HEK293 (cell line): ENCODE data around the gene MSANTD4.

Experiments
- CTCF ChIA-PET: fragments of 350-600 bp; formaldehyde crosslinking; extraction: SDS; loops from one replicate; lab custom pipeline; 2021; ENCODE audit warnings: antibody characterized with exemption; lab: Yijun Ruan, JAX
- POLR2A ChIA-PET: fragments of 300-600 bp; formaldehyde crosslinking; extraction: SDS; loops from one replicate; lab custom pipeline; 2020; ENCODE audit warnings: antibody characterized with exemption, inconsistent platforms; lab: Yijun Ruan, JAX
- H3K27ac ChIP-seq: fragments of 200-500 bp; sonication (Bioruptor generic); 2 replicates; pipeline ENCODE4 v1.5.1; 2014; ENCODE audit warnings: low read depth, low read length, control low read depth, inconsistent platforms; ENCODE audit errors: extremely low read depth
- H3K36me3 ChIP-seq, 2 experiments: fragments of 200-500 bp in 1 of 2; sonication (Bioruptor generic) in 1 of 2; 1 replicate in 1 of 2; 2 replicates in 1 of 2; pipeline ENCODE4 v1.5.1; 2014 to 2017; ENCODE audit warnings: inconsistent platforms in 2 of 2, low read length in 2 of 2; ENCODE audit not compliant: control insufficient read depth in 2 of 2, insufficient read depth in 1 of 2
- H3K4me1 ChIP-seq: fragments of 200-500 bp; sonication (Bioruptor generic); 2 replicates; pipeline ENCODE4 v1.5.1; 2014; ENCODE audit warnings: mild to moderate bottlenecking, low read length, inconsistent platforms; ENCODE audit not compliant: control insufficient read depth, insufficient read depth
- H3K4me3 ChIP-seq: 2 replicates; pipeline ENCODE4 v1.5.1; 2011; ENCODE audit warnings: low read depth, mild to moderate bottlenecking, control low read depth, low read length, moderate library complexity
- H3K9me3 ChIP-seq: fragments of 200-500 bp; sonication (Bioruptor generic); 2 replicates; pipeline ENCODE4 v1.5.1; 2014; ENCODE audit warnings: low read depth, low read length, inconsistent platforms; ENCODE audit not compliant: control insufficient read depth, insufficient read depth
- AEBP2 ChIP-seq: fragments of 450-650 bp; formaldehyde crosslinking; IDR thresholded peaks from 2 replicates; pipeline ENCODE4 v1.5.1; 2016; ENCODE audit warnings: missing biosample characterization, missing genetic modification characterization, borderline replicate concordance
- GFI1B ChIP-seq: fragments of 450-650 bp; formaldehyde crosslinking; IDR thresholded peaks from 2 replicates; pipeline ENCODE4 v1.5.1; 2016; ENCODE audit warnings: missing biosample characterization, missing genetic modification characterization
- HOXA7 ChIP-seq: sonication (generic); formaldehyde crosslinking; IDR thresholded peaks from 2 replicates; pipeline ENCODE4 v1.8.1; 2022; ENCODE audit warnings: missing genetic modification reagents, borderline replicate concordance
- HOXC10 ChIP-seq: sonication (generic); formaldehyde crosslinking; IDR thresholded peaks from 2 replicates; pipeline ENCODE4 v1.8.1; 2023; ENCODE audit warnings: mild to moderate bottlenecking, missing genetic modification reagents
- KLF16 ChIP-seq: fragments of 450-650 bp; formaldehyde crosslinking; IDR thresholded peaks from 2 replicates; pipeline ENCODE4 v1.5.1; 2017; ENCODE audit warnings: missing biosample characterization, missing genetic modification characterization
- PRDM1 ChIP-seq: fragments of 450-650 bp; formaldehyde crosslinking; IDR thresholded peaks from 2 replicates; pipeline ENCODE4; 2016; ENCODE audit warnings: missing biosample characterization, missing genetic modification characterization
- SALL2 ChIP-seq: fragments of 450-650 bp; formaldehyde crosslinking; IDR thresholded peaks from 2 replicates; pipeline ENCODE4 v1.5.0; 2017; ENCODE audit warnings: missing biosample characterization, mild to moderate bottlenecking, missing genetic modification characterization, borderline replicate concordance
- SP2 ChIP-seq: fragments of 450-650 bp; formaldehyde crosslinking; IDR thresholded peaks from 2 replicates; pipeline ENCODE4 v1.5.1; 2016; ENCODE audit warnings: missing biosample characterization, missing genetic modification characterization
- ZBTB7A ChIP-seq: fragments of 450-650 bp; formaldehyde crosslinking; IDR thresholded peaks from 2 replicates; pipeline ENCODE4 v1.5.1; 2016; ENCODE audit warnings: low read depth, missing biosample characterization, missing genetic modification characterization
- ZNF140 ChIP-seq: fragments of 450-650 bp; formaldehyde crosslinking; IDR thresholded peaks from 2 replicates; pipeline ENCODE4 v1.5.1; 2016; ENCODE audit warnings: missing biosample characterization, missing genetic modification characterization
- ZNF175 ChIP-seq: fragments of 450-650 bp; formaldehyde crosslinking; IDR thresholded peaks from 2 replicates; pipeline ENCODE4 v1.5.1; 2016; ENCODE audit warnings: missing biosample characterization, missing genetic modification characterization
- ZNF211 ChIP-seq: fragments of 450-650 bp; formaldehyde crosslinking; IDR thresholded peaks from 2 replicates; pipeline ENCODE4 v1.5.1; 2016; ENCODE audit warnings: low read depth, missing biosample characterization, missing genetic modification characterization
- ZNF239 ChIP-seq: fragments of 450-650 bp; formaldehyde crosslinking; IDR thresholded peaks from 2 replicates; pipeline ENCODE4 v1.5.1; 2016; ENCODE audit warnings: missing biosample characterization, missing genetic modification characterization
- ZNF366 ChIP-seq: fragments of 450-650 bp; formaldehyde crosslinking; conservative IDR thresholded peaks from 2 replicates; pipeline ENCODE4 v1.5.1; 2016; ENCODE audit warnings: missing biosample characterization, missing genetic modification characterization
- ZNF501 ChIP-seq: fragments of 450-650 bp; formaldehyde crosslinking; IDR thresholded peaks from 2 replicates; pipeline ENCODE4 v1.5.1; 2016; ENCODE audit warnings: missing biosample characterization, missing genetic modification characterization
- ZNF555 ChIP-seq: fragments of 450-650 bp; formaldehyde crosslinking; conservative IDR thresholded peaks from 2 replicates; pipeline ENCODE4 v1.5.1; 2017; ENCODE audit warnings: missing biosample characterization, mild to moderate bottlenecking, missing genetic modification characterization, inconsistent platforms
- ZNF560 ChIP-seq: fragments of 450-650 bp; formaldehyde crosslinking; IDR thresholded peaks from 2 replicates; pipeline ENCODE4 v1.5.1; 2017; ENCODE audit warnings: missing biosample characterization, missing genetic modification characterization, borderline replicate concordance
- ZNF610 ChIP-seq: fragments of 450-650 bp; formaldehyde crosslinking; IDR thresholded peaks from 2 replicates; pipeline ENCODE4 v1.5.1; 2016; ENCODE audit warnings: missing biosample characterization, missing genetic modification characterization, borderline replicate concordance
- ZNF626 ChIP-seq: fragments of 450-650 bp; sonication (Bioruptor Pico); formaldehyde crosslinking; IDR thresholded peaks from 2 replicates; pipeline ENCODE4 v1.5.1; 2018; ENCODE audit warnings: missing biosample characterization, missing genetic modification characterization, inconsistent platforms
- ZNF776 ChIP-seq: fragments of 450-650 bp; formaldehyde crosslinking; IDR thresholded peaks from 2 replicates; pipeline ENCODE4 v1.5.0; 2017; ENCODE audit warnings: missing biosample characterization, missing genetic modification characterization, borderline replicate concordance
- ZSCAN23 ChIP-seq: fragments of 450-650 bp; formaldehyde crosslinking; IDR thresholded peaks from 2 replicates; pipeline ENCODE4 v1.5.1; 2016; ENCODE audit warnings: missing biosample characterization, missing genetic modification characterization
- TF ChIP-seq, protein P1 (sequence below): fragments of 450-650 bp; formaldehyde crosslinking; IDR thresholded peaks from 2 replicates; pipeline ENCODE4 v1.5.1; 2016; ENCODE audit warnings: missing biosample characterization, missing genetic modification characterization
- TF ChIP-seq, protein P2 (sequence below): fragments of 450-650 bp; formaldehyde crosslinking; IDR thresholded peaks from 2 replicates; pipeline ENCODE4 v1.5.1; 2016; ENCODE audit warnings: missing biosample characterization, missing genetic modification characterization
- TF ChIP-seq, protein P3 (sequence below): fragments of 450-650 bp; formaldehyde crosslinking; IDR thresholded peaks from 2 replicates; pipeline ENCODE4 v1.5.1; 2016; ENCODE audit warnings: missing biosample characterization, missing genetic modification characterization, low read depth
- TF ChIP-seq, protein P4 (sequence below): fragments of 450-650 bp; formaldehyde crosslinking; IDR thresholded peaks from 2 replicates; pipeline ENCODE4 v1.5.1; 2016; ENCODE audit warnings: missing biosample characterization, missing genetic modification characterization
- TF ChIP-seq, protein P5 (sequence below): fragments of 450-650 bp; formaldehyde crosslinking; IDR thresholded peaks from 2 replicates; pipeline ENCODE4 v1.5.1; 2016; ENCODE audit warnings: missing biosample characterization, missing genetic modification characterization

Gene MSANTD4

DNA sequence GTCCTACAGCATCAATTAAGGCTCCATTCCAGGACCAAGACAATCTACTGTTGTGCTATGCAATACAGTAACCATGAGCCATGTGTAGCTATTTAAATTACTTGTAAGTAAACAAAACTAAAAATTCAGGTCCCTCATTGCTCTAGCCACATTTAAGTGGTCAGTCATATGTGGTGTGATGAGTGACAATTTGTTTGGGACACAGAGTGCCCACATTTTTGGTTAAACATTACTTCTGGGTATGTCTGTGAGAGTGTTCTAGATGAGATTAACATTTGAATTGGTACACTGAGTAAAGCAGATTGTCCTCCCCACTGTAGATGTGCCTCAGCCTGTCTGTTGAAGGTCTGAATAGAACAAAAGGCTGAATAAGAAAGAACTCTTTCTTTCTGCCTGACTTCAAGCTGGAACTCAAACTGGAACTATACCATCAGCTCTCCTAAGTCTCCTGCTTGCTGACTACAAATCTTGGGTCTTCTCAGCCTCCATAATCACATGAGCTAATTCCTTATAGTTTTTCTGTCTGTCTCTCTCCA is 39.3 kb upstream of the MSANTD4 start:
- H3K4me1 ChIP-seq = no peaks in the 10 kb centered on the region
- H3K4me3 ChIP-seq = no peak overlapping the region
- no peaks in the 10 kb centered on the region for H3K36me3 ChIP-seq
- ChIA-PET CTCF (interaction anchor here (0.7 kb wide), 1 partner anchor 806 kb away, joined by 3 read pairs; no protein-coding TSS in a partner anchor), POLR2A (no interaction called here)
- TF ChIP-seq KLF16 (no peak), ZNF501 (tag by site-specific recombination) (no peak), ZNF239 (tag by site-specific recombination) (no peak), ZNF366 (tag by site-specific recombination) (no peak), ZNF560 (no peak), ZNF175 (tag by site-specific recombination) (no peak), GFI1B (tag by site-specific recombination) (no peak), AEBP2 (tag by site-specific recombination) (no peak), ZNF776 (no peak), ZSCAN23 (tag by site-specific recombination) (no peak), HOXC10 (CRISPR knock-in tag) (no peak), ZBTB7A (tag by site-specific recombination) (no peak)
- TF ChIP-seq, protein P1, sequence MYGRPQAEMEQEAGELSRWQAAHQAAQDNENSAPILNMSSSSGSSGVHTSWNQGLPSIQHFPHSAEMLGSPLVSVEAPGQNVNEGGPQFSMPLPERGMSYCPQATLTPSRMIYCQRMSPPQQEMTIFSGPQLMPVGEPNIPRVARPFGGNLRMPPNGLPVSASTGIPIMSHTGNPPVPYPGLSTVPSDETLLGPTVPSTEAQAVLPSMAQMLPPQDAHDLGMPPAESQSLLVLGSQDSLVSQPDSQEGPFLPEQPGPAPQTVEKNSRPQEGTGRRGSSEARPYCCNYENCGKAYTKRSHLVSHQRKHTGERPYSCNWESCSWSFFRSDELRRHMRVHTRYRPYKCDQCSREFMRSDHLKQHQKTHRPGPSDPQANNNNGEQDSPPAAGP (tag by site-specific recombination) = no peak
- TF ChIP-seq, protein P2, sequence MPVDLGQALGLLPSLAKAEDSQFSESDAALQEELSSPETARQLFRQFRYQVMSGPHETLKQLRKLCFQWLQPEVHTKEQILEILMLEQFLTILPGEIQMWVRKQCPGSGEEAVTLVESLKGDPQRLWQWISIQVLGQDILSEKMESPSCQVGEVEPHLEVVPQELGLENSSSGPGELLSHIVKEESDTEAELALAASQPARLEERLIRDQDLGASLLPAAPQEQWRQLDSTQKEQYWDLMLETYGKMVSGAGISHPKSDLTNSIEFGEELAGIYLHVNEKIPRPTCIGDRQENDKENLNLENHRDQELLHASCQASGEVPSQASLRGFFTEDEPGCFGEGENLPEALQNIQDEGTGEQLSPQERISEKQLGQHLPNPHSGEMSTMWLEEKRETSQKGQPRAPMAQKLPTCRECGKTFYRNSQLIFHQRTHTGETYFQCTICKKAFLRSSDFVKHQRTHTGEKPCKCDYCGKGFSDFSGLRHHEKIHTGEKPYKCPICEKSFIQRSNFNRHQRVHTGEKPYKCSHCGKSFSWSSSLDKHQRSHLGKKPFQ (tag by site-specific recombination) = no peak
- TF ChIP-seq, protein P3, sequence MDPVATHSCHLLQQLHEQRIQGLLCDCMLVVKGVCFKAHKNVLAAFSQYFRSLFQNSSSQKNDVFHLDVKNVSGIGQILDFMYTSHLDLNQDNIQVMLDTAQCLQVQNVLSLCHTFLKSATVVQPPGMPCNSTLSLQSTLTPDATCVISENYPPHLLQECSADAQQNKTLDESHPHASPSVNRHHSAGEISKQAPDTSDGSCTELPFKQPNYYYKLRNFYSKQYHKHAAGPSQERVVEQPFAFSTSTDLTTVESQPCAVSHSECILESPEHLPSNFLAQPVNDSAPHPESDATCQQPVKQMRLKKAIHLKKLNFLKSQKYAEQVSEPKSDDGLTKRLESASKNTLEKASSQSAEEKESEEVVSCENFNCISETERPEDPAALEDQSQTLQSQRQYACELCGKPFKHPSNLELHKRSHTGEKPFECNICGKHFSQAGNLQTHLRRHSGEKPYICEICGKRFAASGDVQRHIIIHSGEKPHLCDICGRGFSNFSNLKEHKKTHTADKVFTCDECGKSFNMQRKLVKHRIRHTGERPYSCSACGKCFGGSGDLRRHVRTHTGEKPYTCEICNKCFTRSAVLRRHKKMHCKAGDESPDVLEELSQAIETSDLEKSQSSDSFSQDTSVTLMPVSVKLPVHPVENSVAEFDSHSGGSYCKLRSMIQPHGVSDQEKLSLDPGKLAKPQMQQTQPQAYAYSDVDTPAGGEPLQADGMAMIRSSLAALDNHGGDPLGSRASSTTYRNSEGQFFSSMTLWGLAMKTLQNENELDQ (tag by site-specific recombination) = no peak
- H3K27ac ChIP-seq = no peak overlapping the region
- H3K9me3 ChIP-seq = no peaks in the 10 kb centered on the region

DNA sequence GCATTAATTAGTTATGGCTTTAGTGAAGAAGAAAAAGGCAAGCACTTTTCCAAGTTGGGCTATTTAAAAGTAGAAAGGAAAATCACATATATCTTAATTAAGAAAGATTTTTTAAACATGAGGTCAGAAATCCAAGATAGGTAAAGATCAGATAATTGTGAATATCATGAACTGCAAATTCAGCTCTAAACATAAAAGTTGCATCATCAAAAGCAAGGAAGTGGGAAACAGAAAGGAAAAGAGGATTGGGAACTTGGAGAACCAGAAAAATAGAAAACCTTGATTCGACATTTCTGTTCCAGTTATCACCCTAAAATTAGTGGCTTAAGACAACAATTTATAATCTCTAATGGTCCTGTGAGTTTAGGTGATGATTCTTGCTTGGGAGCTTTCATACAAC is 37.6 kb upstream of the MSANTD4 start:
- no peaks in the 10 kb centered on the region for H3K36me3 ChIP-seq
- H3K4me1 ChIP-seq = no peaks in the 10 kb centered on the region
- ChIA-PET CTCF (no interaction called here), POLR2A (interaction anchor here (1.2 kb wide), 1 partner anchor 18 kb away, joined by 3 read pairs; the partner anchor contains the start of genes AASDHPPT and KBTBD3)
- H3K9me3 ChIP-seq = no peaks in the 10 kb centered on the region
- no peak overlapping the region for H3K4me3 ChIP-seq
- H3K27ac ChIP-seq = no peak overlapping the region
- TF ChIP-seq HOXA7 (CRISPR knock-in tag) (no peak), ZNF626 (no peak), KLF16 (no peak), PRDM1 (no peak), ZNF610 (no peak), SALL2 (tag by site-specific recombination) (no peak), ZNF555 (no peak), ZNF211 (tag by site-specific recombination) (no peak), SP2 (tag by site-specific recombination) (no peak), ZNF140 (tag by site-specific recombination) (no peak)
- TF ChIP-seq, protein P4, sequence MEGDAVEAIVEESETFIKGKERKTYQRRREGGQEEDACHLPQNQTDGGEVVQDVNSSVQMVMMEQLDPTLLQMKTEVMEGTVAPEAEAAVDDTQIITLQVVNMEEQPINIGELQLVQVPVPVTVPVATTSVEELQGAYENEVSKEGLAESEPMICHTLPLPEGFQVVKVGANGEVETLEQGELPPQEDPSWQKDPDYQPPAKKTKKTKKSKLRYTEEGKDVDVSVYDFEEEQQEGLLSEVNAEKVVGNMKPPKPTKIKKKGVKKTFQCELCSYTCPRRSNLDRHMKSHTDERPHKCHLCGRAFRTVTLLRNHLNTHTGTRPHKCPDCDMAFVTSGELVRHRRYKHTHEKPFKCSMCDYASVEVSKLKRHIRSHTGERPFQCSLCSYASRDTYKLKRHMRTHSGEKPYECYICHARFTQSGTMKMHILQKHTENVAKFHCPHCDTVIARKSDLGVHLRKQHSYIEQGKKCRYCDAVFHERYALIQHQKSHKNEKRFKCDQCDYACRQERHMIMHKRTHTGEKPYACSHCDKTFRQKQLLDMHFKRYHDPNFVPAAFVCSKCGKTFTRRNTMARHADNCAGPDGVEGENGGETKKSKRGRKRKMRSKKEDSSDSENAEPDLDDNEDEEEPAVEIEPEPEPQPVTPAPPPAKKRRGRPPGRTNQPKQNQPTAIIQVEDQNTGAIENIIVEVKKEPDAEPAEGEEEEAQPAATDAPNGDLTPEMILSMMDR (tag by site-specific recombination) = no peak
- TF ChIP-seq, protein P5, sequence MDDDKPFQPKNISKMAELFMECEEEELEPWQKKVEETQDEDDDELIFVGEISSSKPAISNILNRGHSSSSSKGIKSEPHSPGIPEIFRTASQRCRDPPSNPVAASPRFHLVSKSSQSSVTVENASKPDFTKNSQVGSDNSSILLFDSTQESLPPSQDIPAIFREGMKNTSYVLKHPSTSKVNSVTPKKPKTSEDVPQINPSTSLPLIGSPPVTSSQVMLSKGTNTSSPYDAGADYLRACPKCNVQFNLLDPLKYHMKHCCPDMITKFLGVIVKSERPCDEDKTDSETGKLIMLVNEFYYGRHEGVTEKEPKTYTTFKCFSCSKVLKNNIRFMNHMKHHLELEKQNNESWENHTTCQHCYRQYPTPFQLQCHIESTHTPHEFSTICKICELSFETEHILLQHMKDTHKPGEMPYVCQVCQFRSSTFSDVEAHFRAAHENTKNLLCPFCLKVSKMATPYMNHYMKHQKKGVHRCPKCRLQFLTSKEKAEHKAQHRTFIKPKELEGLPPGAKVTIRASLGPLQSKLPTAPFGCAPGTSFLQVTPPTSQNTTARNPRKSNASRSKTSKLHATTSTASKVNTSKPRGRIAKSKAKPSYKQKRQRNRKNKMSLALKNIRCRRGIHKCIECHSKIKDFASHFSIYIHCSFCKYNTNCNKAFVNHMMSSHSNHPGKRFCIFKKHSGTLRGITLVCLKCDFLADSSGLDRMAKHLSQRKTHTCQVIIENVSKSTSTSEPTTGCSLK = no peak
